Esophagus mucosa (tissue), 1 donor: ENCODE measurements around the gene HSPE1. TPM values are rescaled to one million over a fixed set of nuclear protein-coding genes. Genes with fewer than 3 reads are reported as not detected.

ENCODE experiments used
- total RNA-seq: library from RNA; stranded (reverse); gene quantifications from one replicate; pipeline ENCODE4 v1.2.4, GENCODE V29; 2023
- donor health status: DM: yes; HTN: yes; CAD: no.

The HSPE1 gene
- total RNA-seq, 1 donor from 2014 or later: 63.5 TPM

Other genes starting within 250 kb of the HSPE1 start
- 6.8 TPM for gene ANKRD44, start 189.6 kb upstream of the HSPE1 start, total RNA-seq
- 113 TPM for gene SF3B1, start 65.4 kb upstream of the HSPE1 start, total RNA-seq
- 12.8 TPM for gene COQ10B, start 46.8 kb upstream of the HSPE1 start, total RNA-seq
- gene HSPD1, start 539 bp upstream of the HSPE1 start, total RNA-seq: 127 TPM
- 17.5 TPM for gene MOB4, start 15.7 kb downstream of the HSPE1 start, total RNA-seq
- 1.5 TPM for gene RFTN2, start 175.2 kb downstream of the HSPE1 start, total RNA-seq
- gene MARS2, start 205.0 kb downstream of the HSPE1 start, total RNA-seq: 5.7 TPM